Posterior vena cava (tissue), 2 donors: Measurements from ENCODE around the gene KAZALD1. TPM values are rescaled to one million over a fixed set of nuclear protein-coding genes. Genes with fewer than 3 reads are reported as not detected.
A peak's percentile ranks its signal among the peaks of the same experiment; 100 is the strongest.

ENCODE experiments used
- DNase-seq: peaks from one replicate; pipeline ENCODE4 v3.0.0-alpha.2; 2020; ENCODE audit warnings: low spot score
- intact Hi-C, 2 donors: fragments of 100-400 bp; cut with DNase I; formaldehyde crosslinking; loops; one replicate each; pipeline versions ENCODE4 v1.14.1 to v1.14.2; 2022 to 2023
- total RNA-seq, 2 donors: library from RNA; stranded (reverse); fragmentation: NEBNext Ultra II Directional; extraction: Animal tissue kit (Norgen Biotek cat#: 25700); gene quantifications; one replicate each; pipeline ENCODE4 v1.2.1, GENCODE V29; 2021
- donor health status: DM: yes; HTN: yes; CAD: no.
- donor health status: DM: yes; HTN: yes; CAD: no.

KAZALD1 gene
- total RNA-seq, 2 donors from 2014 or later: 6.5 to 9.3 TPM

- intact Hi-C loops: no loop called here
- peak; percentile 87 for DNase-seq
Observed at GRCh38 chr10:101062232-101063049, 652 bp downstream of the KAZALD1 start.

DNA sequence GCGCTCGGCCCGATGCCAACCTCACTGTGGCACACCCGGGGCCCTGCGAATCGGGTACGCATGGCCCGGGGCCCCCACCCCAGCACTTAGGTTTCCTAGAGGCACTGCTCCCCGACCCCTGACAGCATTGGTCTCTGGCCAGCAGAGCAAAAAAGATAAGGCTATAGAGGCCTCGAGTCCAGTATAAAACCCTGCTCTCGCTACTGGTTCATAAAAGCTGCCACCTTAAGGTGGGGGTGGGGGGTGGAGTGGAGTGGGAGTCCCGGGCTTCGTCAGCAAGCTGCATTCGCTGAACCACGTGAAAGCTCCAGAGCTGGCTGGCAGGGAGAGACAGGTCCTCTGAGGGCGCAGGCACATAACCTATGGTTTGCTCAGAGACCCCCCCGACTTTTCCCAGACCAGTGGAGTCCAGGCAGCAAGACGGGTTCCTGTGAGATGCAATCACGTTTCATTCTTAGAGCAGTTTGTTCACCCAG lies 1.3 kb downstream of the KAZALD1 start:
- intact Hi-C loops: no loop called here
- DNase-seq: no peak

DNA sequence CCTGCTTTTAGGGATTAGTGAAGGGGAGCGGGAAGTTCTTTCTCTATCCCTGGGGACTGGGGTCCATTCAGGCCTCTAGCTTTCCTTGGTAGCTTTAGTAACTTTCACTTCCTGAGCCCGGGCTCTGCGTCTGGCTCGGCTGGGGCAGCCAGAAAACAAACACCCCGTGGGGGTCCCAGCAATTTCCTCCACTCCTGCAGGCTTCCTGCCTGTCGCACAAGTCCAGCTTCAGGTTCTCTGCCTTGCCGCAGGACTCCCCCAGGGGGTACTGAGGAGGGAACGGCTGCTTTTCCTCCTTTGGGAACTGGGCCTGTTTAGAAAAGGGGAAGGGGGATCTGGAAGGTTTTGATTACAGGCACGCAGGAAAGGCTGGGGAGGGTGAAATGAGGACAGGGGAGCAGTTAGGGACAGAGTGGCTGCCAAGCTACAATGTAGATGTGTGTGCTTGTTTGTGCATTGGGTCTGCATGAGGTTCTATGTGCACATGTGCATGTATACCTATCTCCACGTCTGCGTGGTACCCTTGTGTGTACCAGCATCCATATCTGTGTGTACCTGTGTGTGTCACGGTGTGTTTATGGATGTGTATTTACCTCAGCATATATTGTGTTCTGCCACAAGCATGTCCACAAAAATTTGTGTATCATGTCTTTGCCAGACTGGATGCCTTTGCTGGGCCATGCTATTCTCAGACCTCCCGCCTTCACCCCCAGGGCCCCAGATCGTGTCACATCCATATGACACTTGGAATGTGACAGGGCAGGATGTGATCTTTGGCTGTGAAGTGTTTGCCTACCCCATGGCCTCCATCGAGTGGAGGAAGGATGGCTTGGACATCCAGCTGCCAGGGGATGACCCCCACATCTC lies 2.0 kb downstream of the KAZALD1 start:
- DNase-seq: no peak
- intact Hi-C loops: no loop called here

- DNase-seq: no peak
- intact Hi-C loops: no loop called here
Observed at GRCh38 chr10:101064415-101065030, 2.7 kb downstream of the KAZALD1 start.

DNA sequence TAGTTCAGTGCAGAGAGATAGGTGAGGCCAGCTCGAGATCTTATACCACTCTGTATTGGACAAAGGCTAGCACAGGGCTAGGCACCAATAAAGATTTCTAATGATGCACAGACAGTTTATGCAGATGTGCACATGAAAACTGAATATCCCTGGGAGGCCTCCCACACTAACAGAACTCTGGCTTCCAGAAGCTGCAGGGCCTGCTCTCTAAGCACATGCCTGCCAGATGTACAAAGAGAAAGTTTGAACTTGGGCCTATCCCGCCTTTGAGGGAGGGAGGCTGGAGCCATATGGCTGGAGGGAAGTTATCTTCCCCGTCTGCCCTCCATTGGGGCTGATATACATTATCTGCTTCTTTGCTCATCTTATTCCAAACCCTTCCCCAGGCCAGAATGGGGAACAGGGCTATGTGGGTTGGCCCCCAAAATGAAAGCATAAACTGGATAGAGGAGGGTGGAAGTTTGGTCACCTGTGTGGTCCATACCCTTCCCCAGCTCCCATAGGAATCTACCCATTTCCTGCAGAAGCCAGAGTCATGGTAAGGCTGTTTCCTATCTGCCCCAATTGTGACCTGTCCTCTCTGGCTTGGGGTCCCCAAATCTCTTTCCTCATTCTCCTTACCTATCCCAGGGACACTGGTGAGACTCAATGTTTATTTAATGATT lies 3.8 kb downstream of the KAZALD1 start:
- no peak for DNase-seq
- intact Hi-C loops: no loop called here

DNA sequence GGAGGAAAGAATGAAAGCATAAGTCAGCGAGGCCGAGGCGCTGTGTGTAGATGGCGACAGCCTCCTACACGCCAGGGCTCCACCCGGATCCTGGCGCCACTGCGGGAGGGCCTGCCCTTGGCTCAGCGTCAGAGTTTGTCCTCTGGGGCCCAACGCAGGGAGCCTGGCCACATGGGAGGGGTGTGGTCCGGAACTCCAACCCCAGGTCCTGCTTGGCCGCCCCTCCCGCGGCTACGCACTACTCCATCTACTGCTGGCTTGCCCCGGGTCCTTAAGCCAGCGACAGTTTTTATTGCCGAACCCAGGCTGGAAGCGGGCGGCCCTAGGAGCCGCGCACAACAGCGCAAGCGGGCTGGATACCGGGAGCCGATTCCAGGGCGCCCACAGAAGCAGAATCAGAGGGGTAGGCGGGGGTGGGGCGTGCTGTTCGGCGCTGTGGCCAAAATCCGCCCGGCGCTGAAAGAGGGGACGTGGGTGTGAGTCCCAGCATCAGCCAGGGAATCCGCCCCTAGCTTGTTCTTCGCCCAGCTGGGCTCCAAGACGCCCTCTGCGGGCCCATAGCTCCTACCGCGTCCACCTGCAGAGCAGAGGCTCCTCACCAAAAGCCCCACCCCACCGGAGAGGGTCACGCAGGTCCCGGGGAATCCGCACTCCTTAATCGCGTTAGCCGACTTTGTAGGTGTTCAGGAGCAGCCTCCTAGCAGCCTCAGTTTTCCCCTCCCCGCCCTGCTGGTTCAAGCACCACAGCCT lies 4.5 kb downstream of the KAZALD1 start:
- DNase-seq: peak; percentile 92
- intact Hi-C loops: no loop called here

DNA sequence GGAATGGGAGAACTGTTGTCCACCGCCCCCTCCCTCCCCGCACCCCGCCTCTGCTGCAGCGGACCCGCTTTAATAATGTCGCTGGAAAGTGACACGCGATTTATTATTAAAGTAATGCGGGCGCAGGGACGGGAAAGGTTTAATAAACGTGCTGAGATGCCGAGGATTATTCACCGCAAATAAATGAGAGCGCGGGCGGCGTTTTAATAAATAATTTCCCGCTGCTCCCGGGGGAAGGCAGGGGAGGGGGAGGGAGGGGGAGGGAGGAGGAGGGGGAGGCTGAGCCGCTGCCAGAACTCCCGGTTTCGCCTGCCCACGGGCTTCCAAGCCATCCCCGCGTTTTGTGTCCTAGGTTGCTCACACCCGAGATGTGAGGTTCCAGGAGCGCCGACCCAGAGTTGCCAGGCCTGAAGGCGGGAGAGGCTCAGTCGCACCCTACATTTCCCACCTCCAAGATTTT lies 5.1 kb downstream of the KAZALD1 start:
- DNase-seq: no peak
- intact Hi-C loops: loop anchor here in 1 of 2 donors (1.0 kb wide), 1 partner anchor 26 kb away; no protein-coding TSS in a partner anchor

DNA sequence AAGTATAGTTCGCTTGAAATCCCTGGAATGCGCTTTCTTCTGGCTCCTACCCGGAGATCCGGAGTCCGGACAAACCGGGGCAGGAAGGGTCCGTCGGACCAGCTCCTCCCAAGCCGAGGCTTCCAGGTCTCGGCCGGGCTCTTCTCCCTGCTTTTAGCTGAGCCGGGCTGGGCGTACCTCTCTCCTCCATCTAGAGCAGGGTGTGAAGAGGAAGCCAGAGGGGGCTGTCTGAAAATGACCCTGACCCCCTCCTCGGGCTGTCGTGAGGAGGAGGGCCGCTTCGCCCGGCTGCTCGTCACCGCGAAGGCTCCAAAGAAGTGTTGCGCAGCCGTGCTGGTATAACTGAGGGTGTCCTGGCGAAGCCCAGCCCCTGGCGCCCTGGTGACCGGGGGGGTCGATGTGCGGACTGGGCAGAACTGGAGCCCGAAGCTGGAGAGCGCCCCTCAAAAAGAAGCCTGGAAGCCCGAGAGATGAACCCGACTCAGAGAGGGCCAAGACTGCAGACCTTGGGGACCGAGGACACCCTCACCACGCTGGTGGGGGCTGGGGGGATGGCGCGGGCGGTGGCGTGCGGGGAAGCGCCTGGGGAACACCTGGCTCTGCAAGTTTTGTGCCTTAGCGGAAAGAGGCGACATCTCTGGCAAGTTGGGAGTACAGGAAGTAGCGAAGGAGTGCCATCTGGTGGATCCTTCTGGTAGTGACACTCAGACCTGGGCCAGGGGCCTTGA lies 5.7 kb downstream of the KAZALD1 start:
- intact Hi-C loops: loop anchor here in 1 of 2 donors (1.0 kb wide), 1 partner anchor 26 kb away; no protein-coding TSS in a partner anchor
- DNase-seq: no peak

GRCh38 chr10:101069441-101069840 lies 7.7 kb downstream of the KAZALD1 start:
- intact Hi-C loops: no loop called here
- DNase-seq: no peak

GRCh38 chr10:101070098-101070497 lies 8.3 kb downstream of the KAZALD1 start:
- no peak for DNase-seq
- intact Hi-C loops: no loop called here

GRCh38 chr10:101071267-101071884 lies 9.6 kb downstream of the KAZALD1 start:
- intact Hi-C loops: no loop called here
- DNase-seq: no peak

GRCh38 chr10:101071885-101072433 lies 10.2 kb downstream of the KAZALD1 start:
- intact Hi-C loops: no loop called here
- no peak for DNase-seq

DNA sequence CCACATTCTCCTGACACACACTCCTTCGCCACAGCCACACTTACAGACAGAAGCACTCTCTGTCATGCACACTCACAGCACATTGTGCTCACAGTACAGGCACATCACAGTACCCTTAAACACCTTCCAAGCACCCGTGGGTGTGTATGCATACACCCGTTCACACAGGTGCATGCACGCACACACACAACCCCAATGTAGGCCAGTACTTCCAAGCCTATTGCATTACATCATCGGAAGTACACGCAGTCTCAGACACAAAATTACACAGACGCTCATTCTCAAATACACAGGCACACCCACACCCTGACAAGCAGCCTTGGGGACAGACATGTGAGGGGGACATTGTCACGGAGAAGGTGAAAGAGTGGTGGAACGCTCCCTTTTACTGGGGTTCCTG lies 11.1 kb downstream of the KAZALD1 start:
- intact Hi-C loops: no loop called here
- DNase-seq: no peak

GRCh38 chr10:101073631-101074030 lies 11.8 kb downstream of the KAZALD1 start:
- DNase-seq: no peak
- intact Hi-C loops: no loop called here

GRCh38 chr10:101075775-101076174 lies 14.0 kb downstream of the KAZALD1 start:
- DNase-seq: no peak
- intact Hi-C loops: no loop called here

DNA sequence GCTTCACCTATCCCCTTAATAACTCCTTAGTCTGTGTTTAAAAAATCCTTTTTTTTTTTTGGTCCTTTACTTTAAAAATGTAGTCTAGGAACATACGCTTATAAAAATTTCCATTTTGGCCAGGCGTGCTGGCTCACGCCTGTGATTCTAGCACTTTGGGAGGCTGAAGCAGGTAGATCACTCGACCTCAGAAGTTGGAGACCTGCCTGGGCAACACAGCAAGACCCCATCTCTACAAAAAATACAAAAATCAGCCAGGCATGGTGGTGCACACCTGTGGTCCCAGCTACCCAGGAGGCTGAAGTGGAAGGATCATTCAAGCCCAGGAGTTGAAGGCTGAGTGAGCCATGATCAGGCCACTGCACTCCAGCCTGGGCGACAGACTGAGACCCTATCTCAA lies 14.8 kb downstream of the KAZALD1 start:
- intact Hi-C loops: no loop called here
- no peak for DNase-seq

DNA sequence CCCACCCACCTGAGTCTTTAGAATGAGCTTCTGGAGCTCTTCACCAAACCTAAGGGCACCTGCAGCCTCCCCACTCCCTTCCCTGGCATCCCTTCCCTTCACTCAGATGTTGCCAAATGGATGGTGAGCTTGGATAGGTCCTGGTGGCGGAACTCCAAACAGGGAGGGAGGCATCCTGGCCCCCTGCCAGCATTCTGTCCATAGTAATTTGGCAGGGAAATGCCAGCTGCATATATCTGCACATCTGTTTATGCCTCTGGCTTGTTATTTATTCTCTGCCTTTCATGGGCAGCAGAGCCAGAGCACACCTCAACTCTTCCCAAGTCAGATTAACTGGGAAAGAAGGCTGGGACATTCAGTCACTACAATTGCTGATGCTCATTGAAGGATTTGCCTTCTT lies 18.1 kb downstream of the KAZALD1 start:
- no peak for DNase-seq
- intact Hi-C loops: no loop called here
